ENCODE results near the gene EME2.
"Not testable (repeated sequence)": the region's sequence is repeated elsewhere in the genome, so short reads cannot be mapped to it uniquely, and the experiment has no call there.

Gene EME2, protein sequence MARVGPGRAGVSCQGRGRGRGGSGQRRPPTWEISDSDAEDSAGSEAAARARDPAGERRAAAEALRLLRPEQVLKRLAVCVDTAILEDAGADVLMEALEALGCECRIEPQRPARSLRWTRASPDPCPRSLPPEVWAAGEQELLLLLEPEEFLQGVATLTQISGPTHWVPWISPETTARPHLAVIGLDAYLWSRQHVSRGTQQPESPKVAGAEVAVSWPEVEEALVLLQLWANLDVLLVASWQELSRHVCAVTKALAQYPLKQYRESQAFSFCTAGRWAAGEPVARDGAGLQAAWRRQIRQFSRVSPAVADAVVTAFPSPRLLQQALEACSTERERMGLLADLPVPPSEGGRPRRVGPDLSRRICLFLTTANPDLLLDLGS

GRCh38 chr16:1772362-1772907 is at the start of gene EME2:
Gene EME2, plus strand, starts transcription at chr16:1772810. Its CDS starts 418 bp downstream, at chr16:1773228.
- DNase-seq, result peak; percentile 62

DNA sequence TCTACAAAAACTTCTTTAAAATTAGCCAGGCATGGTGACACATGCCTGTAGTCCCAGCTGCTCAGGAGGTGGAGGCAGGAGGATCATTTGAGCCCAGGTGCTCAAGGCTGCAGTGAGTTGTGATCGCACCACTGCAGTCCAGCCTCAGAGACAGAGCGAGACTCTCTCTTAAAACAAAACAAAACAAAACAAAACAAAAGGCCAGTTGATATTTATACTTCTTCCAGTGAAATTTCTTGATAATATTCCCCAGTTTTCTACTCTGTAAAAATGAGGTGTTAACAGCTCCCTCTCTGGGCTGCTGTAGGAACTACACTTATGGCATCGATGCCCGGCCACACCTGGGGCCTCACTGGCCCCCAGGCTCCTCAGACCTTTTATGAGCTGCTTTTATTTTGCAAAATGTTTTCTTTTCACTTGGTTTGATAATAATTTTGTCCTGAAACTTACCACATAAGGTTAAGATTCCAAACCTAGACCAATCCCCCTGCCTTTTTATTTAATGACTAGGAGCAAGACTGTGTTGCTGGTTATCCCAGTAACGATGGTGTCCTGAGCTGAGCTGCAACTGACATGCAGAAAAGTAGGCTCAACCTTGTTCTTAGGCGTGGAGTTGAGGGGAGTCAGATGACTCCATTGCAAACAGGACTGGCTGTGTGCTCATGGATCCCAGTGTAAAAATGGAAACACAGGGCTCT is 49.0 kb upstream of the EME2 start:
- peak; percentile 58 for DNase-seq

GRCh38 chr16:1724491-1724890 is 48.1 kb upstream of the EME2 start:
- no peak for DNase-seq

- DNase-seq, result no peak
These were observed 45.7 kb upstream of the EME2 start for GRCh38 chr16:1726661-1727502.

- DNase-seq, result no peak
These were observed 44.7 kb upstream of the EME2 start for GRCh38 chr16:1727651-1728624.

- no peak for DNase-seq
These were observed 43.6 kb upstream of the EME2 start for GRCh38 chr16:1729026-1729425.

- no peak for DNase-seq
These were observed 43.2 kb upstream of the EME2 start for GRCh38 chr16:1729445-1729844.

DNA sequence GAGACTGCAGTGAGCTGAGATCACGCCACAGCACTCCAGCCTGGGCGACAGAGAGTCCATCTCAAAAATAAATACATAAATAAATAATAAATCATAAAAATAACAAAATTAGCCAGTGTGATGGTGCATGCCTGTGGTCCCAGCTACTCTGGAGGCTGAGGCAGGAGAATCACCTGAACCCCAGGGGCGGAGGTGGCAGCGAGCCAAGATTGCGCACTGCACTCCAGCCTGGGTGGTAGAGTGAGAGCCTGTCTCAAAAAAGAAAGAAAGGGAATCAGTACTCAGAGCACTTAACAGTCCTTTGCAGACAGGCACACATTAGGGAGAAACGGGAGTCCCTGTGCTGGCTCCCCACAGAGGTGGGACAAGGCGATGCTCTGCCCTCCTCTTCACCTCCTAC is 41.5 kb upstream of the EME2 start:
- no peak for DNase-seq

- no peak for DNase-seq
These were observed 41.0 kb upstream of the EME2 start for GRCh38 chr16:1731603-1732002.

GRCh38 chr16:1732071-1732470 is 40.5 kb upstream of the EME2 start:
- no peak for DNase-seq

- not testable (repeated sequence) for DNase-seq
These were observed 40.0 kb upstream of the EME2 start for GRCh38 chr16:1732551-1732987.

GRCh38 chr16:1734123-1734522 is 38.5 kb upstream of the EME2 start:
- no peak for DNase-seq

DNA sequence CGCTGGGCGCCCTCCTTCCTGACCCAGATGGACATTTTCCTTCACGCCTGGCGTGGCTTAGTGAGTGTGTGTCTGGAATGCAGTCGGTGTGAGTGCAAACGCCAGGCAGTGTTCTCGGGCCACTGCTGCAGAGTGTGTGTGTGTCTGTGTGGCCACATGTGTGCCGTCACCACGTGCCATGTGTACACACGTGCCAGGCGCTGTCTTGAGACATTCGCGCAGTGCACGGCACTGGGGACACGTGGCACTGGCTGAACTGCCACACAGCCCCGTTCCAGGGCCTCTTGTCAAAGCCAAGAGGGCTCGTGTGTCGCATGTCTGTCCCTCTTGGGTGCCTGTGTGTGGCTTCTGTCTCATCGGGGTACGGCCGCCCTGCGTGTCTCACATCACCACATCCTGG is 37.8 kb upstream of the EME2 start:
- no peak for DNase-seq

DNA sequence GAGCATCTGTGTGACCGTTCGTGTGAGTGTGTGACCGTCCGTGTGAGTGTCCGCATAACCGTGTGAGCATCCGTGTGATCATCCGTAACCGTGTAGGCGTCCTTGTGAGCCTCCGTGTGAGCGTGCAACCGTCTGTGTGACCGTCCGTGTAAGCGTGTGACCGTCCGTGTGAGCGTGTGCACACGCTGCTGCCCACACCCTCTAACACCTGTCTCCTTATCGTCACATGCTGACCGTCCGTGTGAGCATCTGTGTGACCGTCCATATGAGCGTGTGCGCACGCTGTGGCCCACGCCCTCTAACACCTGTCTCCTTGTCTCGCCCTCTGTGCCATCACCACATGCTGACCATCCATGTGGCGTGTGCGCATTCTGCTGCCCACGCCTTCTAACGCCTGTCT is 32.4 kb upstream of the EME2 start:
- DNase-seq, result no peak

DNA sequence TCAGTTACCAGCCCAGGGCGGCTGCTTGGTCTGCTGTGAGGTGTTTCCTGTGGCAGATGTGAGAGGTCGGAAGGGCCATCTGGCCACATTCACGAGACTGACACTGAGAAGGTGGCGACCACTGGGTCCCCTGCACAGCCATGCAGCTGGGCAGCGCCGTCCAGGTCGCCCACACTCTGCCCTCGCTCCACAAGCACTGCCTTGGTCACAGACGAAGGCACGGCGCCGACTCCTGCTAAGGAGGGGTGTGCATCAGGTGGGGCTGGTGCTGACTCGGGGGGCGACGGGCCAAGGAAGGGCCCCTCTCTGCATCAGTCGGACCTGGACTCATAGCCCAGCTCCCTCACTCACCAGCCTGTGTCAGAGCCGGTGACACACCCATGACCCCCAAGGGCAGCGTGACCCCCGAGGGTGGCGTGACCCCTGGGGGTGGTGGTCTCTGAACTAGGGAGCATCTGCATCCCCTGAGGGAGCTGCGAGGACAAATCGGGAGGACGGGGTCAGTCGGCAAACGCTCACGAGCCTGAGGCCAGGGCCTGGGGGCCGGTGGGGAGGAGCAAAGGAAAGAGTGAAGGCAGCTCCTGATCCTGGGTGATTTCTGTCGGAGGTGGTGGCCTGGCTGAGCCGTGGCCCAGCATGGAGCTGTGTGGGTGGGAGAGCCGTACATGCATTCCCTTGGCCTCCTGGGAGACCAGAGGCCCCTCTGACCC is 31.7 kb upstream of the EME2 start:
- no peak for DNase-seq

DNA sequence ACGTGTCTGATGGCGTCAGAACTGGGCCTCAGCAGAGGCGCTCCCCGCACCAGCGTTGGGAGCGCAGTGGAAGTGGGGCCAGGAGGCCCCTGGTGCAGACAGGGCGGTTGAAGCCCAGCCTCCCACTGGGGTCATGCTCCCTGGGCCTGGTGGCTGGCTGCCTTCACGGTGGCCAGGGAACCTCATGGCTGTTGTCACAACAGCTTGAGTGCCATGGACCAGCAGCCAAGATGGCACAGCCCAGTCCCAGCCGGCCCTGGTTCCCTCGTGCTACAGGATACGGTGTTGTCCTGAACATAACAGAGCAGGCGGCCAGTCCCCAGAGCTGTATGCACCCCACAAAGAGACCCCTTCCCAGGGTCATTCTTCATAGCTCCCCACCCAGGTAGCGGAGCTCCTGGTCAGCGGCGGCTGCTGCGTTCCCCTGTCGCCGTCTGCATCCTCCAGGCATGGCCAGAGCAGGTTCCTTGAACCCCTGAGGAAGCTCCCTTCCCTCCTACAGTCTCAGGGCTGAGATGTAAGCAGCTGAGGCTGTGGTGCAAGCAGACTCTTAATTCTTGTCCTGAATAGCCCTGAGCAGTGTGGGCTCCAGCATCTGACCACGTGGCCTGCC is 31.0 kb upstream of the EME2 start:
- DNase-seq, result no peak

- DNase-seq, result no peak
These were observed 29.0 kb upstream of the EME2 start for GRCh38 chr16:1743376-1744337.

GRCh38 chr16:1744338-1744840 is 28.2 kb upstream of the EME2 start:
- DNase-seq, result no peak

- DNase-seq, result no peak
These were observed 27.3 kb upstream of the EME2 start for GRCh38 chr16:1745181-1745899.

All from CD4-positive, alpha-beta T cell treated with Interleukin-6 for 4 hours (primary cell).